SK-N-SH (cell line): ENCODE measurements around the gene KCNS1. TPM values are rescaled to one million over a fixed set of nuclear protein-coding genes. Genes with fewer than 3 reads are reported as not detected.

Experiments used
- CTCF ChIA-PET: fragments of 300-600, 350-600 bp; formaldehyde crosslinking; extraction: SDS; loops from one replicate; lab custom pipeline; 2021; lab: Yijun Ruan, JAX
- POLR2A ChIA-PET: fragments of 350-600 bp; sonication (Branson Sonifier 250); formaldehyde crosslinking; extraction: SDS; loops from one replicate; lab custom pipeline; 2020; ENCODE audit warnings: antibody characterized with exemption, inconsistent platforms; lab: Yijun Ruan, JAX
- DNase-seq: peaks from one replicate; pipeline ENCODE4 v3.0.0; 2012
- H2AFZ ChIP-seq: fragments of 200-600 bp; sonication (generic); 2 replicates; pipeline ENCODE4 v1.8.1; 2016; ENCODE audit warnings: antibody characterized with exemption, mild to moderate bottlenecking, low read depth
- H3F3A ChIP-seq: fragments of 200-600 bp; sonication (generic); replicated peaks from 2 replicates; pipeline ENCODE3; 2016; ENCODE audit warnings: antibody characterized with exemption, mild to moderate bottlenecking; ENCODE audit not compliant: insufficient read depth
- H3K27ac ChIP-seq, 2 experiments: fragments of 200-500 bp in 1 of 2; fragments of 200-600 bp in 1 of 2; sonication (Bioruptor generic) in 1 of 2; sonication (generic), shearing (Covaris generic) in 1 of 2; 2 replicates each; pipeline versions ENCODE4 v1.5.1 to v1.6.1; 2014 to 2016; ENCODE audit warnings: low read depth in 2 of 2, inconsistent platforms in 1 of 2, low read length in 1 of 2, mild to moderate bottlenecking in 1 of 2, mixed read lengths in 1 of 2
- H3K27me3 ChIP-seq: fragments of 200-600 bp; sonication (generic), shearing (Covaris generic); 2 replicates; pipeline ENCODE4 v1.6.1; 2016; ENCODE audit warnings: mixed run types; ENCODE audit not compliant: insufficient read depth
- H3K36me3 ChIP-seq, 2 experiments: fragments of 200-500 bp in 1 of 2; fragments of 200-600 bp in 1 of 2; sonication (Bioruptor generic) in 1 of 2; sonication (generic) in 1 of 2; replicated peaks in 1 of 2; 2 replicates each; pipeline versions ENCODE3 to v1.5.1; 2014 to 2016; ENCODE audit warnings: low read length in 1 of 2, mild to moderate bottlenecking in 1 of 2; ENCODE audit not compliant: insufficient read depth in 2 of 2, control insufficient read depth in 1 of 2
- H3K4me1 ChIP-seq, 2 experiments: fragments of 200-500 bp in 1 of 2; fragments of 200-600 bp in 1 of 2; sonication (Bioruptor generic) in 1 of 2; sonication (generic), shearing (Covaris generic) in 1 of 2; 2 replicates each; pipeline versions ENCODE4 v1.5.1 to v1.6.1; 2014 to 2016; ENCODE audit warnings: low read depth in 1 of 2, low read length in 1 of 2, mixed run types in 1 of 2; ENCODE audit not compliant: insufficient read depth in 2 of 2, control insufficient read depth in 1 of 2
- H3K4me2 ChIP-seq: fragments of 200-600 bp; sonication (generic), shearing (Covaris generic); 2 replicates; pipeline ENCODE4 v1.6.1; 2017; ENCODE audit warnings: mixed run types
- H3K4me3 ChIP-seq, 2 experiments: fragments of 200-500 bp in 1 of 2; fragments of 200-600 bp in 1 of 2; sonication (Bioruptor generic) in 1 of 2; sonication (generic), shearing (Covaris generic) in 1 of 2; 2 replicates each; pipeline versions ENCODE4 v1.5.1 to v1.8.1; 2014 to 2016; ENCODE audit warnings: low read depth in 2 of 2, inconsistent platforms in 1 of 2, low read length in 1 of 2, mild to moderate bottlenecking in 1 of 2, mixed read lengths in 1 of 2, moderate library complexity in 1 of 2
- H3K79me2 ChIP-seq: fragments of 200-600 bp; sonication (generic); 2 replicates; pipeline ENCODE4 v1.8.1; 2017; ENCODE audit warnings: mild to moderate bottlenecking; ENCODE audit not compliant: insufficient read depth
- H3K9ac ChIP-seq: fragments of 200-600 bp; sonication (generic); 2 replicates; pipeline ENCODE4 v1.6.1; 2017; ENCODE audit warnings: mixed run types
- H3K9me2 ChIP-seq: fragments of 200-600 bp; sonication (generic); 2 replicates; pipeline ENCODE4 v1.6.1; 2017; ENCODE audit warnings: mixed run types
- H3K9me3 ChIP-seq: fragments of 200-600 bp; sonication (generic); 2 replicates; pipeline ENCODE4 v1.6.1; 2017; ENCODE audit warnings: mixed run types, mild to moderate bottlenecking, moderate library complexity
- H4K20me1 ChIP-seq: fragments of 200-600 bp; sonication (generic); 2 replicates; pipeline ENCODE4 v1.6.1; 2017; ENCODE audit warnings: mild to moderate bottlenecking, mixed run types; ENCODE audit not compliant: insufficient read depth
- EP300 ChIP-seq, 2 experiments: IDR thresholded peaks; 2 replicates each; pipeline versions ENCODE4 v1.4.0 to v1.6.1; 2012; ENCODE audit warnings: borderline replicate concordance in 1 of 2, low read depth in 1 of 2, low read length in 1 of 2
- FOXJ3 ChIP-seq: sonication (generic); formaldehyde crosslinking; IDR thresholded peaks from 2 replicates; pipeline ENCODE4 v1.5.1; 2020; ENCODE audit warnings: mild to moderate bottlenecking, missing genetic modification reagents
- FOXM1 ChIP-seq: IDR thresholded peaks from 2 replicates; pipeline ENCODE4 v1.4.0; 2012; ENCODE audit warnings: low read depth, mild to moderate bottlenecking
- GATA2 ChIP-seq: sonication (generic); formaldehyde crosslinking; IDR thresholded peaks from 2 replicates; pipeline ENCODE4 v1.5.0; 2020; ENCODE audit warnings: mild to moderate bottlenecking, missing genetic modification reagents
- IRF3 ChIP-seq: fragments of 150-350 bp; IDR thresholded peaks from 2 replicates; pipeline ENCODE4 v1.6.1; 2016; ENCODE audit warnings: mild to moderate bottlenecking, low read depth, low read length
- MEF2A ChIP-seq: IDR thresholded peaks from 2 replicates; pipeline ENCODE4 v1.4.0; 2012; ENCODE audit warnings: low read depth, borderline replicate concordance
- MXI1 ChIP-seq: IDR thresholded peaks from 2 replicates; pipeline ENCODE4 v1.6.1; 2012; ENCODE audit warnings: mild to moderate bottlenecking, low read depth, low read length, improper control_type of control experiment
- RAD21 ChIP-seq: IDR thresholded peaks from 2 replicates; pipeline ENCODE4 v1.6.1; 2012; ENCODE audit warnings: mild to moderate bottlenecking, low read length
- RCOR1 ChIP-seq: fragments of 150-350 bp; IDR thresholded peaks from 2 replicates; pipeline ENCODE4 v1.6.1; 2017; ENCODE audit warnings: antibody characterized with exemption, low read length
- REST ChIP-seq: IDR thresholded peaks from 2 replicates; pipeline ENCODE4 v1.6.1; 2012; ENCODE audit warnings: mild to moderate bottlenecking, low read depth, low read length, moderate library complexity
- RFX5 ChIP-seq: IDR thresholded peaks from 2 replicates; pipeline ENCODE4 v1.6.1; 2012; ENCODE audit warnings: mild to moderate bottlenecking, improper control_type of control experiment, low read length
- SMC3 ChIP-seq: IDR thresholded peaks from 2 replicates; pipeline ENCODE4 v1.6.1; 2012; ENCODE audit warnings: low read depth, low read length, improper control_type of control experiment
- USF2 ChIP-seq: fragments of 150-350 bp; IDR thresholded peaks from 2 replicates; pipeline ENCODE4 v1.6.1; 2017; ENCODE audit warnings: antibody characterized with exemption, low read length, low read depth, borderline replicate concordance
- YY1 ChIP-seq: IDR thresholded peaks from 2 replicates; pipeline ENCODE4 v1.4.0; 2012; ENCODE audit warnings: low read depth, mild to moderate bottlenecking
- ZBTB33 ChIP-seq: IDR thresholded peaks from 2 replicates; pipeline ENCODE4 v1.4.0; 2012; ENCODE audit warnings: low read depth, borderline replicate concordance
- WGBS: methylation state at CpG from one replicate; pipeline ENCODE4 v1.1.6; 2017; ENCODE audit warnings: low lambda C conversion rate; 5-methylcytosine and 5-hydroxymethylcytosine counted together
- polyA plus RNA-seq, 3 experiments: library from polyadenylated mRNA; depleted of rRNA; stranded (reverse); fragments of >200 nt; gene quantifications; 2 replicates each; pipeline ENCODE4 v1.2.3, GENCODE V29; 2012

Gene KCNS1
- polyA plus RNA-seq, 1 of the 3 experiments (the other 2 are of a cell fraction) = 0.07 TPM

- TF ChIP-seq ZBTB33 (no peak), MXI1 (no peak), FOXJ3 (CRISPR knock-in tag) (no peak)
- TF ChIP-seq, all 33 proteins: peak for 0
Measured at GRCh38 chr20:45083127-45083526, 17.8 kb downstream of the KCNS1 start (continued).

GRCh38 chr20:45082468-45082867 is 18.5 kb downstream of the KCNS1 start:
- no peak for DNase-seq
- no peak overlapping the region for H2AFZ ChIP-seq
- peaks cover 0 to 1% of the 10 kb centered on the region in 2 experiments; a peak in 1 of 4 replicates for H3K4me1 ChIP-seq
- H3K27ac ChIP-seq = no peak overlapping the region
- peaks cover 9% of the 10 kb centered on the region for H3F3A ChIP-seq
- no peaks in the 10 kb centered on the region for H4K20me1 ChIP-seq
- no peak overlapping the region for H3K4me3 ChIP-seq
- H3K9me3 ChIP-seq = no peaks in the 10 kb centered on the region
- H3K79me2 ChIP-seq = no peaks in the 10 kb centered on the region
- H3K27me3 ChIP-seq = no peaks in the 10 kb centered on the region
- H3K9ac ChIP-seq = no peak overlapping the region
- ChIA-PET CTCF (interaction anchor here (2.3 to 3.0 kb wide), 2 partner anchors 14 to 38 kb away, joined by 11 to 17 read pairs; no protein-coding TSS in a partner anchor), POLR2A (no interaction called here)
- TF ChIP-seq RFX5 = no peak
- TF ChIP-seq FOXM1 = no peak
- TF ChIP-seq YY1 = no peak
- no peak for TF ChIP-seq RCOR1
- TF ChIP-seq GATA2 (CRISPR knock-in tag) = no peak
- no peak for TF ChIP-seq EP300 (IDR thresholded peaks at IDR 0.05; ENCODE audit: borderline replicate concordance in 1 of 2, low read depth in 1 of 2, low read length in 1 of 2)
- no peak for TF ChIP-seq FOXJ3 (CRISPR knock-in tag)
- no peak for TF ChIP-seq RAD21
- no peak for TF ChIP-seq REST
- no peak for TF ChIP-seq SMC3
- no peak for TF ChIP-seq IRF3
- no peak for TF ChIP-seq MEF2A
- TF ChIP-seq USF2 = no peak
- H3K36me3 ChIP-seq = peaks cover 16 to 33% of the 10 kb centered on the region in 2 experiments
- H3K4me2 ChIP-seq = no peak overlapping the region
- 99% methylated on average over 3 of the region's 3 CpGs for WGBS
- H3K9me2 ChIP-seq = no peaks in the 10 kb centered on the region
